ENCODE measurements around the gene PAPOLB. TPM values are rescaled to one million over a fixed set of nuclear protein-coding genes. Genes with fewer than 3 reads are reported as not detected.

The PAPOLB gene
- polyA plus RNA-seq, 3 donors: not detected

DNA sequence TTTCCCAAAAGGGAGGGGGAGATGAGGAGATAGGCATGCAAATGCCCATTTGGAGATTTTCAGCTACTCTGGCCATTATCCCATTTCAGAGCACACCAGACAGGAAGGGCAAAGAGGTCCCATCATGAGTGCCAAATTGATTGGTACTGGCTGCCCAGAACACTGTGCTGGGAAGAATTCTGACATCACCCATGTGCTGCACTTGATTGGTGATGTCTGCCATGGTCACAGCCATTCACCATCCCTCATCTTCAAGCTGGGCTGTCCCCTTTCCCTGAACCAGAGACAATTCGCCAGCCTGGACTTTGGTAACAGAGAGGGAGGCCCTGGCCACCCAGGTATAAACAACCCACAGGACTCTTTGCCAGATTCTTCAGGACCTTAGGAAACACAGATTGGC is 44.9 kb upstream of the PAPOLB start:
- intact Hi-C loops (cut with micrococcal nuclease): no loop called here
- no peaks in the 10 kb centered on the region for H3K36me3 Mint-ChIP-seq

GRCh38 chr7:4905171-4905570 is 43.3 kb upstream of the PAPOLB start:
- WGBS (ENCODE audit: insufficient coverage): 100% methylated on average over 1 of the region's 1 CpG
- no peak for DNase-seq
- Histone ChIP-seq H4K20me1 (ENCODE audit: insufficient read depth, low read length) (no peaks in the 10 kb centered on the region), H3K9ac (ENCODE audit: insufficient read depth, low read length, poor library complexity, severe bottlenecking) (no peak overlapping the region), H2AFZ (ENCODE audit: insufficient read depth, low read depth, low read length, poor library complexity, severe bottlenecking) (no peak overlapping the region), H3K4me3 (replicated peaks in 1 of 3; ENCODE audit: low read depth in 2 of 3, low read length in 3 of 3) (no peak overlapping the region), H3K4me1 (ENCODE audit: control insufficient read depth in 1 of 2, insufficient read depth in 2 of 2, low read length in 2 of 2) (no peaks in the 10 kb centered on the region), H3K27me3 (ENCODE audit: control insufficient read depth in 2 of 2, insufficient read depth in 2 of 2, low read length in 2 of 2) (no peaks in the 10 kb centered on the region), H3K79me2 (ENCODE audit: insufficient read depth, low read length) (no peaks in the 10 kb centered on the region), H3K36me3 (replicated peaks in 1 of 2; ENCODE audit: control insufficient read depth in 1 of 2, insufficient read depth in 2 of 2, low read length in 2 of 2) (no peaks in the 10 kb centered on the region), H3K27ac (ENCODE audit: low read depth in 1 of 2, low read length in 2 of 2) (no peak overlapping the region), H3K9me3 (replicated peaks in 1 of 2; ENCODE audit: control insufficient read depth in 1 of 2, insufficient read depth in 1 of 2, low read length in 2 of 2) (peaks cover 0 to 8% of the 10 kb centered on the region in 2 donors), H3K4me2 (replicated peaks; ENCODE audit: extremely low read depth, low read length, poor library complexity, severe bottlenecking) (no peak overlapping the region)
- H3K4me3 Mint-ChIP-seq: no peak overlapping the region
- no peaks in the 10 kb centered on the region for H3K36me3 Mint-ChIP-seq
- intact Hi-C loops (cut with micrococcal nuclease): no loop called here
- H3K27ac Mint-ChIP-seq: peak overlapping the region in 2 of 7 donors; percentile 15 to 30
- H3K4me1 Mint-ChIP-seq: no peaks in the 10 kb centered on the region
- no peak for TF ChIP-seq CTCF (IDR thresholded peaks at IDR 0.05)
- H3K9me3 Mint-ChIP-seq: peaks cover 0 to 11% (median 5%) of the 10 kb centered on the region in 7 donors
- peaks cover 0 to 3% (median 2%) of the 10 kb centered on the region in 3 donors for H3K27me3 Mint-ChIP-seq (ENCODE audit: low read depth in 3 of 3)

More for the DNA sequence above, 44.9 kb upstream of the PAPOLB start:
- Mint-ChIP-seq H3K4me1 (no peaks in the 10 kb centered on the region), H3K9me3 (peaks cover 0 to 11% (median 5%) of the 10 kb centered on the region in 7 donors), H3K27me3 (ENCODE audit: low read depth in 3 of 3) (peaks cover 0 to 5% (median 2%) of the 10 kb centered on the region in 3 donors), H3K4me3 (no peak overlapping the region), H3K27ac (no peak overlapping the region)
- TF ChIP-seq CTCF (IDR thresholded peaks at IDR 0.05): no peak
- Histone ChIP-seq H3K36me3 (replicated peaks in 1 of 2; ENCODE audit: control insufficient read depth in 1 of 2, insufficient read depth in 2 of 2, low read length in 2 of 2) (no peaks in the 10 kb centered on the region), H3K27me3 (ENCODE audit: control insufficient read depth in 2 of 2, insufficient read depth in 2 of 2, low read length in 2 of 2) (no peaks in the 10 kb centered on the region), H4K20me1 (ENCODE audit: insufficient read depth, low read length) (no peaks in the 10 kb centered on the region), H3K9me3 (replicated peaks in 1 of 2; ENCODE audit: control insufficient read depth in 1 of 2, insufficient read depth in 1 of 2, low read length in 2 of 2) (peaks cover 0 to 8% of the 10 kb centered on the region in 2 donors), H3K4me1 (ENCODE audit: control insufficient read depth in 1 of 2, insufficient read depth in 2 of 2, low read length in 2 of 2) (no peaks in the 10 kb centered on the region), H3K4me2 (replicated peaks; ENCODE audit: extremely low read depth, low read length, poor library complexity, severe bottlenecking) (no peak overlapping the region), H3K79me2 (ENCODE audit: insufficient read depth, low read length) (no peaks in the 10 kb centered on the region), H3K4me3 (replicated peaks in 1 of 3; ENCODE audit: low read depth in 2 of 3, low read length in 3 of 3) (no peak overlapping the region), H3K9ac (ENCODE audit: insufficient read depth, low read length, poor library complexity, severe bottlenecking) (no peak overlapping the region), H2AFZ (ENCODE audit: insufficient read depth, low read depth, low read length, poor library complexity, severe bottlenecking) (no peak overlapping the region), H3K27ac (ENCODE audit: low read depth in 1 of 2, low read length in 2 of 2) (no peak overlapping the region)
- DNase-seq: no peak
- WGBS (ENCODE audit: insufficient coverage): 83% methylated on average over 1 of the region's 1 CpG
